ENCODE data around the gene GDF2.

The GDF2 gene

DNA sequence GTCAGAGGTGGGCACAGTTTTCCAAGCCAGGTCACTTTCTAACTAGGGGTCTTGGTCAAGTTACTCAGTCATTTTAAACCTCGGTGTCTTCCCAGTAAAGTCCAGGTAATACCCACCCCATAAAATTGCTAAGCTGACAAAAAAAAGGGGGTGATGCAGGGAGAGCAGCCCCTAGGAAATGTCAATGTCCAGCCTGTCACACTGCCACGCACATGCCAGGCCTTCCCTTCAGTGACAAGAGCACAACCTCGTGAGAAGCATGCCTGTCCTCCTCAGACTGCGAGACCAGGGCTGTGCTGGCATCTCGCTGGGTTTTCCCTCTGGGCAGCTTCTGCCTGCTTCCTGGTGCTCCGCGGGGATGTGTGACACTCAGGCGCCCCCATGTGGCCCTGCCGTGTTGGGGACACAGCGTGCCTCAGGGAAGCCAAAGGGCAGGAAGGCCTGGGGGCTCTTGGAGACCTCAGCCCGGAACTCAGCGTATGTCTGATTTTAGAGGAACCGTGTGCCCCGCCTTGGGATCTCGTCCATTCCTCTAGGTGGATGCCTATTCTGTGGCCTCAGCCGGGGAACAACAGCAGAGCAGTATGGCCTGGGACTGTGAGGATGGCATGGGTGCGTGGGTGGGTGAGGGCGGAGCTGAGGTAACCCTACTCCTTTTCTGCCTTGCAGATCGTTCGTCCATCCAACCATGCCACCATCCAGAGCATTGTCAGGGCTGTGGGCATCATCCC is 10.2 kb upstream of the GDF2 start:
- peak; percentile 79 for DNase-seq (ENCODE audit: low read depth)

DNA sequence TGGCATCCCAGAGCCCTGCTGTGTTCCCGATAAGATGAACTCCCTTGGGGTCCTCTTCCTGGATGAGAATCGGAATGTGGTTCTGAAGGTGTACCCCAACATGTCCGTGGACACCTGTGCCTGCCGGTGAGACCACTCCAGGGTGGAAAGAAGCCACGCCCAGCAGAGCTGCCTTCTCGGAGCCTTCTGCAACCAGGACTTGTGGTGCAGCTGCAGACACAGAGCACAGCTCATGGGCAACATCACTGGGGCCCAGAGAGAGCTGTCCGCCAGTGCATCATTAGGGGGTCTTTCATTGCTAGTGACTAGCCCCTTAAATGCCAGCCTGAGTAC is 9.6 kb upstream of the GDF2 start:
- no peak for DNase-seq (ENCODE audit: low read depth)

DNA sequence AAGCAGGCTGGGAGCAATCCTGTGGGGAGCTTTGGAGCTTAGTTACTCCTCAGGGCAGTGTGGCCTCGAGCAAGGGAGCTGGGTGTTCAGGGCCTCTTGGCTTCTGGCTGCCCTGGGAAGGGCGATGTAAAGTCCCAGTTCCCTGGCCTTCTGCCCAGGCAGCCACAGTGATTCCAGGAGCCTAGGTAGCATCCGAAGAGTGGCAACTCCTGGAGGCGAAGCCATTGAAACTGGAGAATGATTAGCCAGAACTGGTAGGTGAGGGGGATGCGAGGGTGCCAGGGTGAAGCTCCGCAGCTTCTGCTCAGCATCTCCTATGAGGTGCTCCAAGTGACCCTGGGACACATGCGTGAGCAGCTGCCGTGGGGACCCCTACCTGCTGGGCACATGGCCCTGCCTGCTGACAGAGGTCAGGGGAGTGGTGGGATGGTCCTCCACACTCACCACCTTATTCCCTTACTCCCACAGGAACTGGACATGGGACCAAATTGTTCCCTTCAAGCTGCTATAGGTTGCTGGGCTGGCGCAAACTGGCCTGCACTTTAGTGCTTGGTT is 7.8 kb upstream of the GDF2 start:
- no peak for DNase-seq (ENCODE audit: low read depth)

DNA sequence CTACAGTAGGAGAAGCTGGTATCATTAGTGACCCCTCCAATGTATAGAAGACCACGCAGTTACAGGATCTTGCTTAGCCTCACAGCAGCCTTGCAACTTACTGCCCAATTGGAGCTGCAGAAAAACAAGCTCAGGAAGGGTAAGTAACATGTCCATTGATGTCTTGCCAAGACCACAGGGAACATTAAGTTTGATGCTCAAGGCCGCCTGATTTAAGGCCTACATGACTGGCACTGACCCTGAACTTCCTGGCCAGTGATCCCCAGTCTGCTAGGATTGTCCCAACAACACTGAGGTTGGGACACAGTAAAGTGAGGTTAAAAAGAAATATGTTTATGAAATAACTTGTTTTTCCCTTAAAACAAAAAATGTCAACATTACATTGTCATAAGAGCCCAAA is 6.8 kb upstream of the GDF2 start:
- no peak for DNase-seq (ENCODE audit: low read depth)

DNA sequence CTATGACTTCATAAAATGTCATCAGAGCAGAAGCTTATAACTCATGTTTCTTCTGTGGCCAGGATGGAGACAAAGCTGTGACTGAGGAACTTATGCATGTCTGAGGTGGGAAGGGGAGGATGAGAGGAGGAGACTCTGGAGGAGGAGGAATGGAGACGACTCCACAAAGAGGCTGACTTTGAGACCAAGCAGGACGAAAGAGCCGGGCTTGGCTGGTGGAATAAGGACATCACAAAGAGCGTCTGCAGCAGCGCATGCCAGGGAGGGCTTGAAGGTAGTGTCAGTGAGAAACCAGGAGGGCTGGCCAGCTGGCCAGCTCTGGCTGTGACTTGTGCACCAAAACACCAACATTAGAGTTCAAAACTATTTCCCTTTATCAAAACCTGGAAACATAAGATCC is 6.1 kb upstream of the GDF2 start:
- DNase-seq (ENCODE audit: low read depth) = no peak

DNA sequence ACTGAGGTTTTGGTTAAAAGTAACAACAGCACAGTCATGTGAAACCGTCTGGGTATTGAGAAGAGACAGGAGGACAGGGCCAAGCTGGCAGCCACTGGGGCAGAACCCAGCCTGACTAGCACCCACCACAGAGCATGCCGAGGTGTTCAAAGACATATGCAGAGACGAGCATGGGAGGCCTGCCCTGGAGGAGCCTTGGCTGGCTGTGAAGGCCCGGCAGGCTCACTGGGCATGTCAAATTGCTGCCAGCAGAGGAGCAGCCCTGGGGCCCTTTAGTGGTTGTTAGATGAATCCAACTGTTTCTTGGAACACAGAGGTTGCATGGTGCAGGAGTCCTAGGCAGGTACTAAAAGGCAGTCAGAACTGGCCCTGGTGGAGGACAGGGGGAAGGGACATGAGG is 5.0 kb upstream of the GDF2 start:
- no peak for DNase-seq (ENCODE audit: low read depth)

DNA sequence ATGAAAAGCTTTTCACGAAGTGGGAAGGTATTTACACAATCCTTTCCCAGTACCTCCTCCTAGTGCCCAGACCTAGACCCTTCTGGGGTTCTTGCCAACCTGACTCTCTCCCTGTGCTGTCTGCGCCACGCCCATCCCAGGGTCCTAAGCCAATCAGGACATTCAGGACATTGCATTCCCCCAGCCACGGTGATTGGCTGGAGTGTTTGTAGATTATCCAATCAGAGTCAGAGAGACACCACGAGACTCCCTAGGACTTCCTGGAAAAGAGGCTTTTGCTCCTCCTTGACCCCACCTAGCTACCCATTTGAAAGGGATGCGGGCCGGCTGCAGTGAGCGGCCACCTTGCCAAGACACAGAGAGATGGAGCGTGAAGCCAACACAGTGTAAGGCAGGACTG is 3.5 kb upstream of the GDF2 start:
- DNase-seq (ENCODE audit: low read depth) = no peak

DNA sequence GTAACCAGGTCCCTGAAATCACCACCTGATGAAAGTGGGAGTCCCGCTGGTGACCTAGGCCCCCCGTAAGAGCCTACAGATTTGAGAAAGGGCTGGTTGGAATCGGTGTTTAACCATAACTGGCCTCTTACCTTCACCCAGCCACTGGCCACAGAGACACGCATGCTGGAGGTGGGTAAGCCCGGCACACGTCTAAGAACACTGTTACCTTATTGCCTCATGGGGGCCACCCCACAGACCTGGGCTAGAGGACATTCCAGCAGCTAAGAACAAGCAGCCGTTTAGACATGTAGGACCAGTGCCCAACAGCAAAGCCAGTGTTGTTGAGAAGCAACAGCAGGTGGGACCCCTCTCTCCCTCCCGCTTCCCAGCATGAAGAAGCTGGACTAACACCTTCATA is 2.5 kb upstream of the GDF2 start:
- no peak for DNase-seq (ENCODE audit: low read depth)

DNA sequence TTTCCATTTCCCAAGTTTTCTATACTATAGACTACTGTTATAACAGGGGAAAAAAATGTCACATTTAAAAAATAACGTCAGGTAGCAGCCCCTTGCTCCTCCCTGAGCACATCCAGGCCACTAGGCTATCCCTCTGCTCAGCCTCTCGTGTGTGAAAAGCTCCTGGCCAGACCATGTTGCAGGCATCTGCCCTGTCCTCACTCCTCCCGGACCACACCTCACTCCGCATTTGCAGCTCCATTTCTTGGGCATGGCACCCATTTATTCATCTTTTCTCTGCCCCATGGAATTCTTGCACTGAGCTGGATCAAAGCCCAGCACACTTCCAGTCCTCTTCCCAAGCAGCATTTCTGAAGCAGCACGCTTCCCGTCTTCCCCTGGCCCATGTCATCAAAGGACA is 1.4 kb upstream of the GDF2 start:
- DNase-seq (ENCODE audit: low read depth) = no peak

DNA sequence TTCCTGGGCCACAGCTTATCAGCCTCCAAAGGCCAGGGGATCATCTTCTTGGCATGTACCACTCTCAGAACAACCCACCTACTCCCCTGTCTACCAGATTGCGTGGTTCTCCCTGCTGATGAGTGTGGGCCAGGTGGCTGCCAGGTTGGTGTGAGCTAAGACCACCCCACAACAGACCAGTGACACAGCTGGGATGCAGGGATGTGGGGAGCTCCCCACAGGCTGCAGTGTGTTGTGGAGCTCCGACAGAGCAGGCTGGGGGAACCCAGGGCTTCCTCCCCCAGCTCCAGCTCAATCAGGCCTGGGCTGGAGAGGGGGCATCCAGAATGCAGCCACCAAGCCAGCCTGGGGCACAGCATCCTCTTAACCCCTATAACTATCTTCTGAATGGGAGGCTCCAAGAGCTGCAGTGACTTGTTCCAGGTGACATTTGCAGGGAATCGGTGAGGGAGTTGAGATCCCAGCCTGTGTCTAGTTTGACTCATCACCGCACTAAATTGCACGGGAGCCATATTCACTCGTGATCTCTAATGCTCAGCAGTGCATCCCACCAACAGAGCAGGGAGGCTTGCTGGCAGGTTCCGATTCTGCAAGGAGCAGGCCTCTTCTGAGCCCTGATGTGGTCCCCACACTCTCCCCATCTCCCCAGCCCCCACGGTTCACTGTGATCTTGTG is 596 bp upstream of the GDF2 start:
- no peak for DNase-seq (ENCODE audit: low read depth)

DNA sequence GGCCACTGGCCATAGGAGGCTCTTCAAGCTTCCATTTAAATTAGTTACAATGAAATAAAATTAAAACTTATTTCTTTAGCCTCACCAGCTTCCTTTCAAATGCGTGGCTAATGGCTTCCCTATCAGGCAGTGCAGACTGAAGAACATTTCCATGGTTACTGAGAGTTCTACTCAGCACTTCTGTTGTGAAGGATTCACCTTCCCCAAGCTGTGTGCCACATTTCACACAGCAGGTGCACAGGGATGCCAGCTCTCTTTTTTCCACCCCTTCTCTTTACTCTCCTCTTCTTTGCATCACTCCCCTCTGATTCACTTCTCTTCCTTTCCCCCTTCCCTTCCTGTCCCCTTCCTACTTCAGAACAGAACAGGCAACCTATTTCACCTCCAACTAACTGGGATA is 833 bp downstream of the GDF2 start:
- DNase-seq (ENCODE audit: low read depth) = no peak

DNA sequence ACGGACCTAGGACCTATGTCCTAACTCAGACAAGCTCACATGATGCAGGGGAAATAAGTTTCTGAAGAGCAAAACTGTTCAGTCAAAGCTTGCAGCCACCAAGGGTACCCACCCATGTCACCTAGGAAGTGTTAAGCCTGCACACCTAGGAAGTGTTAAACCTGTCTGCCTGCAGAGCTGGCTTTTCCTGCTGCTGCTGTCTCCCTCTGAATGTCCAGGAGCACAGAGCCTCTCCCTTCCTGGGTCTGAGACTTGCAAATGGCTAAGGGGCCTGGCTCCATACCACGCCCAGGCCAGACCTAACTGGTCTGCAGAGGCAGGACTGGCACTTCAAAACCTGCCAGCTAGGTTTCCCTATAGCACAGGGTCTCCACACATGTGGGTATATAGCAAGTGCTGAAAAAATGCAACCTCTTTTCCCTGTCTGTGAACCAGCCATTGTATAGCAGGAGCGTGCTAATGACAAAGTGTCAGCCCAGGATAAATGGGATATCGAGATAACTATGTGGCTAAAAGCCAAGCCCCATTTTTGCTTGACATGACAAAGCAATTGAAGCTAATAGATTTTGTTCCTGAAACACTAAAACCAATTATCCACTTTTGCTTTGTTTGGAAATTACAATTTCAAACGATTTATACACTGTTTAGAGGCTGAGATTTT is 1.5 kb downstream of the GDF2 start:
- no peak for DNase-seq (ENCODE audit: low read depth)

DNA sequence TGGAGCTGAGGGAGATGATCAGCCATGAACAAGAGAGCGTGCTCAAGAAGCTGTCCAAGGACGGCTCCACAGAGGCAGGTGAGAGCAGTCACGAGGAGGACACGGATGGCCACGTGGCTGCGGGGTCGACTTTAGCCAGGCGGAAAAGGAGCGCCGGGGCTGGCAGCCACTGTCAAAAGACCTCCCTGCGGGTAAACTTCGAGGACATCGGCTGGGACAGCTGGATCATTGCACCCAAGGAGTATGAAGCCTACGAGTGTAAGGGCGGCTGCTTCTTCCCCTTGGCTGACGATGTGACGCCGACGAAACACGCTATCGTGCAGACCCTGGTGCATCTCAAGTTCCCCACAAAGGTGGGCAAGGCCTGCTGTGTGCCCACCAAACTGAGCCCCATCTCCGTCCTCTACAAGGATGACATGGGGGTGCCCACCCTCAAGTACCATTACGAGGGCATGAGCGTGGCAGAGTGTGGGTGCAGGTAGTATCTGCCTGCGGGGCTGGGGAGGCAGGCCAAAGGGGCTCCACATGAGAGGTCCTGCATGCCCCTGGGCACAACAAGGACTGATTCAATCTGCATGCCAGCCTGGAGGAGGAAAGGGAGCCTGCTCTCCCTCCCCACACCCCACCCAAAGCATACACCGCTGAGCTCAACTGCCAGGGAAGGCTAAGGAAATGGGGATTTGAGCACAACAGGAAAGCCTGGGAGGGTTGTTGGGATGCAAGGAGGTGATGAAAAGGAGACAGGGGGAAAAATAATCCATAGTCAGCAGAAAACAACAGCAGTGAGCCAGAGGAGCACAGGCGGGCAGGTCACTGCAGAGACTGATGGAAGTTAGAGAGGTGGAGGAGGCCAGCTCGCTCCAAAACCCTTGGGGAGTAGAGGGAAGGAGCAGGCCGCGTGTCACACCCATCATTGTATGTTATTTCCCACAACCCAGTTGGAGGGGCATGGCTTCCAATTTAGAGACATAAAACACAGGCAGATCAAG is 3.3 kb downstream of the GDF2 start:
- DNase-seq (ENCODE audit: low read depth) = no peak

DNA sequence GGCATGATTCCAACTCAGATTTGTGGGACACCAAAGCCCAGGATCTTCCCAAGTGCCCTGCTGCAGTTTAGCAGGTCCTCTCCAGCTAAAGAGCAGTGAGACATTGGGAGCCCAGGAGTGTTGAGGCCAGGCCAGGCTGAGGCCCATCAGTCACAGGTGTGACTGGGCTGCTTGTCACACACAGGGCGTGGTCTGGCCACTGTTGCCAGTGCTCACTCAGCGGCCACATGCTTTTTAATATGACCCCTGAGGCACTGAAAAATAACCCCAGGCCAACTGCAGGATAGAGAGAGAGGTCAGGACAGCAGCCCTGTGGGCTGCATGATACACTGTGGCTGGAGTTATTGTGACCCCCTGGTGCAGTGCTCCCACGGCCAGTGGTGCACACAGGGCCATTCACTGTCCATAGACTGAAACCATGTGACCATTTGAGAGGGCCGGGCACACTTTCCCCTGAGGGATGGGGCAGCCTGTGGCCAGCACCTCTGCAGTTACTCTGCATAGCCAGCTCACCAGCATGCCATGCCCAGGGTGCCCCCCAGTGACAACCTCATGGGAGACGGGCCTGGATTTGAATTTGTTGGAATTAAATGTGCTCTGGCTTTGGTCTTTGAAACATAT is 4.2 kb downstream of the GDF2 start:
- DNase-seq (ENCODE audit: low read depth) = no peak

DNA sequence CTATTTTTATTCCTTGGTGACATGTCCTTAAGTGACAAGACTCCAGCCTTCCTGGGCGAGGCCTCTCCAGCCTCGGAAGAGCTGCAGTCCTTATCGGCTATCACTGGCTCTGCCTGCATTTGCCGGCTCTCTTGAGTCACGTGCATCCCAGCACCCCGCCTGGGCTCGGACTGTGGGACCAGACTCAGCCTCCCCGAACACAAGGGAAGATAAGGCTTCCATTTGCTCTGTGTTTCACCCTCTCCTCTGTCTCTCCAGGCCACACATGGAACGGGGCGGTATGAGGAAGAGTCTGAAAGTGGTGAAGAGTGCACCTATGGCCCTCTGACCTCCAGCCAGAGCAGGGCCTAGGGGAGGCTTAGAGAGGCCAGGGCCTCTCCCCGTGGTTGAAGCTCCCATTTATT is 4.7 kb downstream of the GDF2 start:
- DNase-seq (ENCODE audit: low read depth) = no peak

DNA sequence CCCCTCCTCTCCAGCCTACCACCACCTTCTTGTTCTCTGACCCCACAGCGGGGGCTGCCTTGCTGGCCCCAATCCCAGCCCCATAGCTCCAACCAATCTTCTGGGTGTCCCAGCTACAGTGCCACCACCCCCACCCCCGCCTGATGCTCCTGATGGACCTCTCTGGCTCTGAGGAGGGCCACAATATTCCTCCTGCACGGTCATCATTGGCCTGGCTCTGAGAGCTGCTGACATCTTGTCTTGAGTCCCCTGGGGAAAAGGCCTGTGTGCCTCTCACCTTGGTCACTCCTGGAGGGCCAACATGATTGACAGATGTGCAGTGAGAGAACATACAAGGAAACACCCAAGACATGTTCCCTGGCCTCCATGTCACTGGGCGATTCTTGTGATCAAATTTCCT is 7.6 kb downstream of the GDF2 start:
- DNase-seq (ENCODE audit: low read depth) = no peak

DNA sequence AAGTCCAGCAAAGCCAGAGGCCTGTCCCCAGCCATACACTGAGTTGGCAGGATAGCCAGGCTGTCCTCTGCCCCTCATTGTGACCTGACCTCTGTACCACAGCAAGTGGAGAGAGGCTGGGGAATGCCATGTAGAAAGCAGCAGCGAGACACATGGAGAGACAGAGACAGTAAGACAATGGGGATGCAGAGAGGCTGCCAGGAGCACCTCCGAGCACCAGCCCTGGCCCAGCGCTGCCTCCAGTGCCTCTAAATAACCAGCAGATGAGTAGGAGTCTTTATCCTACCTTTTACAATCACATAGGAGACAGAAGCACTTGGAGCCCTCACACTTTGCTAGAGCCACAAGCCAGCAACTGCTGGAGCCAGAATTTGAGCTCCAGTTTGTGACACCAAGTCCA is 8.1 kb downstream of the GDF2 start:
- no peak for DNase-seq (ENCODE audit: low read depth)

DNA sequence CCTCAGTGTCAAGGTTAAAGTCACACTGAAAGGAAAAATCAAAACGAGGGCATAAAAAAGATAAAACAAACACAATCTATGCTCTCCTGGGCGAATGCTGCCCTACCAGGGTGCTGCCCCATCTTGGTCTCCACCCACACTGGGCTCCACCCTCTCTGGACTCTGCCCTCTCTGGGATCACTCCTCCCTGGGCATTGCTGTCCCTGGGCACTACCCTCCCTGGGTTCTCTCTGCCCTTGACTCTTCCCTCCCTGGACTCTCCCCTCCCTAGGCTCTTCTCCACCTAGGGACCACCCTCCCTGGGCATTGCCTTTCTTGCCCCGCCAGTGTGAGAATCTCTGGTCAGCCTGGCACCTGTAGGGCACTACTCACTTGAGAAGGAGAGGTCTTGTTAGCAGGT is 8.6 kb downstream of the GDF2 start:
- DNase-seq (ENCODE audit: low read depth) = no peak

DNA sequence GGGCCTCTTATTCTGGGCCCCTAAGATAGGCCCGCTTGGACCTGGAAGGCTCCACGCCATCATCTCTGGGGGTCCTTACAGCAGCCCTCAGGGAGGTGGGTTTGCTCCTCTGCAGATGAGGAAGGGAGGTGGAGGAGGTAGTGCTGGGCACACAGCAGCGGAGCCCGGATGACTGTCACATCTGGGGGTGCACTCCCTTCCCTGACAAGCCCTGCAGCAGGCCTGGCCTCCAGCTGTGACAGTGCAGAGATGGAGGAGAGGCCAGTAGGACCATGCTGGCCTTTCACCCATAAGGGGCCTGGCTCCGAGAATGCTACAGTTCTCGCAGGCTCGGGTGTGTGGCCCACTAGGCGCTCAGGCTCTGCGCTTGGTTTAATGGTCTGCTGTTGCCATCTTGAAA is 9.2 kb downstream of the GDF2 start:
- DNase-seq (ENCODE audit: low read depth) = no peak

DNA sequence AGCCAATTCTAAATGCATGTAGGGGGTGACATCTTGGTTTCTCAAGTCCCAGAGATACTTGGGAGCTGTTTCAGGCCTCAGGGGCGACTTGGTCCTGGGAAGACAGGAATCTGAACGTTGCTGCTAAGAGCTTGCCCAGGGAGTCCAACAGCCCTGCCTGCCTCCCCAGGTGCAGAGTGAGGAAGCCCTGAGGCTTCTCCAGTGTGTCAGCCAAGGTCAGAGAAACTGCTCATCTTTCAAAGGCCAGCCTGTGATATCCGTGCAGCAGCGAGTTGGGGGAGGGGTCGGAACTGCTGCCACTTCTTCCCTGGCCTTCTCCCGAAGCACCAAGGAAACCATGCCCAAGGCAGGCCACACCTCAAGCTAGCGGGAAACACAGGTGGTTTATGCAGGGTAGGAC is 9.7 kb downstream of the GDF2 start:
- DNase-seq (ENCODE audit: low read depth) = no peak

DNA sequence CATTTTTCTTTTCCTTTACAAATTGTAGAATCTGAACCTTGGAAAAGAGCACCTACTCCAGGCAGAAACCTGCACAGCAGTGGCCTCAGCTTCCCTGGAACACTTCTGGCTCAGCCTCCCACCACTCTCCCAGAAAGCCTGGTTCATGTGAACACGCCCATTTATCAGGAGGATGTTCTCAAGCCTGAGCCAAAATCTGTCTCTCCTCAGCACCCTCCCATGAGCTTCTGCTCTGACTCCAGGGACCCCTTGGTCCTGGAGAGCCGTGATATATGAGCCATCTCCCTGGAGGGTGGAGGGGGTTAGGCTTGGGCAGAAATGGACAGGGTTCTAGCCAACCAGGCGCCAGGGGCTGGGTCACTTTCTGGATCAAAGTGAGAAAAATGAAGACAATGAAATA is 10.1 kb downstream of the GDF2 start:
- no peak for DNase-seq (ENCODE audit: low read depth)

DNA sequence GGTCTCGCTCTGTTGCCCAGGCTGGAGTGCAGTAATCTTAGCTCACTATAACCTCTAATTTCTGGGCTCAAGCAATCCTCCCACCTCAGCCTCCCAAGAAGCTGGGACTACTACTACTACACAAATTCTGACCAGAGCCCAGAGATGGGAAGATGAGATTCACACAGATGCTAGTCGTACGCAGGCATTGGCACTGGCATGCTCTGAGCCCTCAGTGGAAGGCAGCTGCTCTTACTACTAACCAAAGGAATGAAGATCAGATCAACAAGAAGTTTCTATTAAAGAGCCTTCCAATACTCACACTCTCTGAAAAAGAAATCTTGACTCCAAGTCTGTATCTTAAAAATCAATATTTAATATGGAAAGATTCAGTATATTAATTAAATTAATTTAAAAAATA is 10.7 kb downstream of the GDF2 start:
- no peak for DNase-seq (ENCODE audit: low read depth)

Measured in T follicular helper cell (primary cell).